H1 (cell line): ENCODE measurements around the gene MACROD1. TPM values are rescaled to one million over a fixed set of nuclear protein-coding genes. Genes with fewer than 3 reads are reported as not detected.

Source experiments
- EGR1 ChIP-seq: IDR thresholded peaks from 2 replicates; pipeline ENCODE4 v1.6.1; 2011; ENCODE audit warnings: low read depth, low read length, borderline replicate concordance
- POU5F1 ChIP-seq: IDR thresholded peaks from 2 replicates; pipeline ENCODE4 v1.6.1; 2011; ENCODE audit warnings: low read depth, mild to moderate bottlenecking, low read length, moderate library complexity
- polyA plus RNA-seq, 7 experiments: library from polyadenylated mRNA; depleted of rRNA in 3 of 7; stranded (reverse) in 5 of 7; unstranded in 2 of 7; fragments of >200 nt in 5 of 7; fragments of 200-250 nt in 2 of 7; gene quantifications; 1 replicate in 5 of 7; 2 replicates in 1 of 7; 4 replicates in 1 of 7; pipeline versions ENCODE4 v1.2.1 to v1.2.3, GENCODE V29; 2011 to 2013; ENCODE audit warnings: missing spikeins in 2 of 7, mixed read lengths in 2 of 7
- total RNA-seq: library from RNA; stranded (reverse); fragmentation: NEBNext Ultra II Directional; extraction: Animal tissue kit (Norgen Biotek cat#: 25700); gene quantifications from 2 replicates; pipeline ENCODE4 v1.2.1, GENCODE V29; 2021

Gene MACROD1
- total and polyA plus RNA-seq, 2 of the 8 experiments (the other 6 are each of a cell fraction or from before 2014, with no cell fraction given): 19.5 to 34.1 TPM

DNA sequence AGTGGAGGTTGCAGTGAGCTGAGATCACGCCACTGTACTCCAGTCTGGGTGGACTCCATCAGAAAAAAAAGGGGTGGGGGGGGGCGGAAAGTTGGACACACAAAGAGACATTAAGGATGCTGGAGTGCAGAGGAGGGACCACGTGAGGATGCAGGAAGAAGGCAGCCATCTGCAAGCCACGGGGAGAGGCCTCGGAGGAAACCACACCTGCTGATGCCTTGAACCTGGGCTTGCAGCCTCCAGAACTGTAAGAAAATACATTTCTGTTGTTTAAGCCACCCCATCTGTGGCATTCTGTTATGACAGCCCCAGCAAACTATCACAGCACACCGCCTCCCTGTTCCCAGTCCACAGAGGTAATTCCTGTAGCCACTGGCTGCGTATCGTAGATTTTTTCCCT, 10.8 kb upstream of the MACROD1 start (continued):
- no peak for TF ChIP-seq POU5F1
- no peak for TF ChIP-seq EGR1
